DMS53 treated with DMSO at 0.1 percent for 48 hours (cell line): Measurements from ENCODE around the gene TAF8.
A peak's percentile ranks its signal among the peaks of the same experiment; 100 is the strongest.
"Not testable (repeated sequence)": the region's sequence is repeated elsewhere in the genome, so short reads cannot be mapped to it uniquely, and the experiment has no call there.

ENCODE experiments used
- DNase-seq: peaks from one replicate; lab custom pipeline; 2025; ENCODE audit not compliant: unreplicated experiment; lab: John Stamatoyannopoulos, UW

Gene TAF8

GRCh38 chr6:42050297-42051267 lies at the start of gene TAF8:
TSS of gene TAF8 (plus strand) at chr6:42050524. CDS start at chr6:42050542, 18 bp downstream.
- DNase-seq: peak; percentile 79

GRCh38 chr6:42001506-42001905 lies 48.8 kb upstream of the TAF8 start:
- no peak for DNase-seq

GRCh38 chr6:42003658-42004057 lies 46.7 kb upstream of the TAF8 start:
- not testable (repeated sequence) for DNase-seq

- no peak for DNase-seq
Observed at GRCh38 chr6:42007286-42008137, 42.8 kb upstream of the TAF8 start.

- DNase-seq: not testable (repeated sequence)
Observed at GRCh38 chr6:42008138-42008528, 42.2 kb upstream of the TAF8 start.

GRCh38 chr6:42009844-42010184 lies 40.5 kb upstream of the TAF8 start:
- no peak for DNase-seq

- peak; percentile 42 for DNase-seq
Observed at GRCh38 chr6:42010185-42010891, 40.0 kb upstream of the TAF8 start.

- no peak for DNase-seq
Observed at GRCh38 chr6:42010909-42011308, 39.4 kb upstream of the TAF8 start.

- DNase-seq: no peak
Observed at GRCh38 chr6:42012501-42013133, 37.7 kb upstream of the TAF8 start.

GRCh38 chr6:42013134-42013516 lies 37.2 kb upstream of the TAF8 start:
- DNase-seq: no peak

- no peak for DNase-seq
Observed at GRCh38 chr6:42017021-42017643, 33.2 kb upstream of the TAF8 start.

GRCh38 chr6:42020967-42021366 lies 29.4 kb upstream of the TAF8 start:
- DNase-seq: no peak

GRCh38 chr6:42021847-42022754 lies 28.2 kb upstream of the TAF8 start:
- DNase-seq: no peak

- DNase-seq: no peak
Observed at GRCh38 chr6:42022755-42023384, 27.5 kb upstream of the TAF8 start.

GRCh38 chr6:42025066-42025844 lies 25.1 kb upstream of the TAF8 start:
- no peak for DNase-seq

- no peak for DNase-seq
Observed at GRCh38 chr6:42025845-42026243, 24.5 kb upstream of the TAF8 start.

GRCh38 chr6:42026540-42026939 lies 23.8 kb upstream of the TAF8 start:
- no peak for DNase-seq
